Transverse colon (tissue), 4 donors: ENCODE measurements around the gene TSPOAP1.

Source experiments
- POLR2AphosphoS5 ChIP-seq, 3 donors: sonication (generic); formaldehyde crosslinking; IDR thresholded peaks; one replicate each; pipeline ENCODE4 v1.6.1; 2016; ENCODE audit warnings: antibody characterized with exemption in 3 of 3
- TF ChIP-seq, protein P1 (sequence below), 5 experiments: fragments of 200-600 bp in 3 of 5; fragments of 450-650 bp in 2 of 5; sonication (generic) in 3 of 5; IDR thresholded peaks; 1 replicate in 2 of 5; 2 replicates in 3 of 5; pipeline ENCODE4 v1.5.1; 2016 to 2017; ENCODE audit warnings: antibody characterized with exemption in 5 of 5, inconsistent platforms in 3 of 5, mild to moderate bottlenecking in 2 of 5, moderate library complexity in 1 of 5

- no peak for TF ChIP-seq POLR2AphosphoS5 (IDR thresholded peaks at IDR 0.05)
- TF ChIP-seq, protein P1, sequence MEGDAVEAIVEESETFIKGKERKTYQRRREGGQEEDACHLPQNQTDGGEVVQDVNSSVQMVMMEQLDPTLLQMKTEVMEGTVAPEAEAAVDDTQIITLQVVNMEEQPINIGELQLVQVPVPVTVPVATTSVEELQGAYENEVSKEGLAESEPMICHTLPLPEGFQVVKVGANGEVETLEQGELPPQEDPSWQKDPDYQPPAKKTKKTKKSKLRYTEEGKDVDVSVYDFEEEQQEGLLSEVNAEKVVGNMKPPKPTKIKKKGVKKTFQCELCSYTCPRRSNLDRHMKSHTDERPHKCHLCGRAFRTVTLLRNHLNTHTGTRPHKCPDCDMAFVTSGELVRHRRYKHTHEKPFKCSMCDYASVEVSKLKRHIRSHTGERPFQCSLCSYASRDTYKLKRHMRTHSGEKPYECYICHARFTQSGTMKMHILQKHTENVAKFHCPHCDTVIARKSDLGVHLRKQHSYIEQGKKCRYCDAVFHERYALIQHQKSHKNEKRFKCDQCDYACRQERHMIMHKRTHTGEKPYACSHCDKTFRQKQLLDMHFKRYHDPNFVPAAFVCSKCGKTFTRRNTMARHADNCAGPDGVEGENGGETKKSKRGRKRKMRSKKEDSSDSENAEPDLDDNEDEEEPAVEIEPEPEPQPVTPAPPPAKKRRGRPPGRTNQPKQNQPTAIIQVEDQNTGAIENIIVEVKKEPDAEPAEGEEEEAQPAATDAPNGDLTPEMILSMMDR (IDR thresholded peaks at IDR 0.05), result no peak
Measured at GRCh38 chr17:58373003-58373402, 44.4 kb upstream of the TSPOAP1 start.
